Measurements from ENCODE around the gene FLNB. TPM values are rescaled to one million over a fixed set of nuclear protein-coding genes. Genes with fewer than 3 reads are reported as not detected.

FLNB gene
- total and polyA plus RNA-seq, 2 of the 13 experiments (the other 11 are each of a cell fraction or from before 2014, with no cell fraction given) = 106 to 130 TPM

- TF ChIP-seq NR2F2 (IDR thresholded peaks at IDR 0.05; ENCODE audit: borderline replicate concordance, low read depth) (peak; percentile 76; the same call in 1 of the 2 replicates), RFXAP (CRISPR knock-in tag; IDR thresholded peaks at IDR 0.05; ENCODE audit: borderline replicate concordance) (peak; percentile 68), ASH2L (IDR thresholded peaks at IDR 0.05; ENCODE audit: insufficient read length, low read depth, low read length) (peak; percentile 83), SMARCC2 (IDR thresholded peaks at IDR 0.05) (no peak), CREM (IDR thresholded peaks at IDR 0.05) (peak; percentile 83), CREM (CRISPR knock-in tag; IDR thresholded peaks at IDR 0.05) (no peak), ZNF563 (CRISPR knock-in tag; IDR thresholded peaks at IDR 0.05) (no peak), ZMYM2 (CRISPR knock-in tag; IDR thresholded peaks at IDR 0.05) (0 out of 2 replicates have a peak, but pooled peaks have one; percentile 37), DNMT3B (CRISPR knock-in tag; conservative IDR thresholded peaks at IDR 0.05) (no peak), NRL (CRISPR knock-in tag; IDR thresholded peaks at IDR 0.05; ENCODE audit: borderline replicate concordance) (no peak), ZNF781 (CRISPR knock-in tag; IDR thresholded peaks at IDR 0.05; ENCODE audit: borderline replicate concordance, not compliant biosample characterization) (peak; percentile 49), KDM6A (CRISPR knock-in tag; IDR thresholded peaks at IDR 0.05; ENCODE audit: low read depth) (peak; percentile 84), HCFC1 (IDR thresholded peaks at IDR 0.05; ENCODE audit: low read depth, low read length) (no peak), UBTF (CRISPR knock-in tag; IDR thresholded peaks at IDR 0.05) (peak; percentile 48; the same call in 1 of the 2 replicates), KLF15 (CRISPR knock-in tag; IDR thresholded peaks at IDR 0.05; ENCODE audit: borderline replicate concordance) (peak; percentile 36; the same call in 1 of the 2 replicates)
- TF ChIP-seq, protein P1, sequence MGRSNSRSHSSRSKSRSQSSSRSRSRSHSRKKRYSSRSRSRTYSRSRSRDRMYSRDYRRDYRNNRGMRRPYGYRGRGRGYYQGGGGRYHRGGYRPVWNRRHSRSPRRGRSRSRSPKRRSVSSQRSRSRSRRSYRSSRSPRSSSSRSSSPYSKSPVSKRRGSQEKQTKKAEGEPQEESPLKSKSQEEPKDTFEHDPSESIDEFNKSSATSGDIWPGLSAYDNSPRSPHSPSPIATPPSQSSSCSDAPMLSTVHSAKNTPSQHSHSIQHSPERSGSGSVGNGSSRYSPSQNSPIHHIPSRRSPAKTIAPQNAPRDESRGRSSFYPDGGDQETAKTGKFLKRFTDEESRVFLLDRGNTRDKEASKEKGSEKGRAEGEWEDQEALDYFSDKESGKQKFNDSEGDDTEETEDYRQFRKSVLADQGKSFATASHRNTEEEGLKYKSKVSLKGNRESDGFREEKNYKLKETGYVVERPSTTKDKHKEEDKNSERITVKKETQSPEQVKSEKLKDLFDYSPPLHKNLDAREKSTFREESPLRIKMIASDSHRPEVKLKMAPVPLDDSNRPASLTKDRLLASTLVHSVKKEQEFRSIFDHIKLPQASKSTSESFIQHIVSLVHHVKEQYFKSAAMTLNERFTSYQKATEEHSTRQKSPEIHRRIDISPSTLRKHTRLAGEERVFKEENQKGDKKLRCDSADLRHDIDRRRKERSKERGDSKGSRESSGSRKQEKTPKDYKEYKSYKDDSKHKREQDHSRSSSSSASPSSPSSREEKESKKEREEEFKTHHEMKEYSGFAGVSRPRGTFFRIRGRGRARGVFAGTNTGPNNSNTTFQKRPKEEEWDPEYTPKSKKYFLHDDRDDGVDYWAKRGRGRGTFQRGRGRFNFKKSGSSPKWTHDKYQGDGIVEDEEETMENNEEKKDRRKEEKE (IDR thresholded peaks at IDR 0.05) = no peak
- TF ChIP-seq, protein P2, sequence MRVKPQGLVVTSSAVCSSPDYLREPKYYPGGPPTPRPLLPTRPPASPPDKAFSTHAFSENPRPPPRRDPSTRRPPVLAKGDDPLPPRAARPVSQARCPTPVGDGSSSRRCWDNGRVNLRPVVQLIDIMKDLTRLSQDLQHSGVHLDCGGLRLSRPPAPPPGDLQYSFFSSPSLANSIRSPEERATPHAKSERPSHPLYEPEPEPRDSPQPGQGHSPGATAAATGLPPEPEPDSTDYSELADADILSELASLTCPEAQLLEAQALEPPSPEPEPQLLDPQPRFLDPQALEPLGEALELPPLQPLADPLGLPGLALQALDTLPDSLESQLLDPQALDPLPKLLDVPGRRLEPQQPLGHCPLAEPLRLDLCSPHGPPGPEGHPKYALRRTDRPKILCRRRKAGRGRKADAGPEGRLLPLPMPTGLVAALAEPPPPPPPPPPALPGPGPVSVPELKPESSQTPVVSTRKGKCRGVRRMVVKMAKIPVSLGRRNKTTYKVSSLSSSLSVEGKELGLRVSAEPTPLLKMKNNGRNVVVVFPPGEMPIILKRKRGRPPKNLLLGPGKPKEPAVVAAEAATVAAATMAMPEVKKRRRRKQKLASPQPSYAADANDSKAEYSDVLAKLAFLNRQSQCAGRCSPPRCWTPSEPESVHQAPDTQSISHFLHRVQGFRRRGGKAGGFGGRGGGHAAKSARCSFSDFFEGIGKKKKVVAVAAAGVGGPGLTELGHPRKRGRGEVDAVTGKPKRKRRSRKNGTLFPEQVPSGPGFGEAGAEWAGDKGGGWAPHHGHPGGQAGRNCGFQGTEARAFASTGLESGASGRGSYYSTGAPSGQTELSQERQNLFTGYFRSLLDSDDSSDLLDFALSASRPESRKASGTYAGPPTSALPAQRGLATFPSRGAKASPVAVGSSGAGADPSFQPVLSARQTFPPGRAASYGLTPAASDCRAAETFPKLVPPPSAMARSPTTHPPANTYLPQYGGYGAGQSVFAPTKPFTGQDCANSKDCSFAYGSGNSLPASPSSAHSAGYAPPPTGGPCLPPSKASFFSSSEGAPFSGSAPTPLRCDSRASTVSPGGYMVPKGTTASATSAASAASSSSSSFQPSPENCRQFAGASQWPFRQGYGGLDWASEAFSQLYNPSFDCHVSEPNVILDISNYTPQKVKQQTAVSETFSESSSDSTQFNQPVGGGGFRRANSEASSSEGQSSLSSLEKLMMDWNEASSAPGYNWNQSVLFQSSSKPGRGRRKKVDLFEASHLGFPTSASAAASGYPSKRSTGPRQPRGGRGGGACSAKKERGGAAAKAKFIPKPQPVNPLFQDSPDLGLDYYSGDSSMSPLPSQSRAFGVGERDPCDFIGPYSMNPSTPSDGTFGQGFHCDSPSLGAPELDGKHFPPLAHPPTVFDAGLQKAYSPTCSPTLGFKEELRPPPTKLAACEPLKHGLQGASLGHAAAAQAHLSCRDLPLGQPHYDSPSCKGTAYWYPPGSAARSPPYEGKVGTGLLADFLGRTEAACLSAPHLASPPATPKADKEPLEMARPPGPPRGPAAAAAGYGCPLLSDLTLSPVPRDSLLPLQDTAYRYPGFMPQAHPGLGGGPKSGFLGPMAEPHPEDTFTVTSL (CRISPR knock-in tag; IDR thresholded peaks at IDR 0.05; ENCODE audit: borderline replicate concordance) = peak; percentile 93
These were observed 93.5 kb downstream of the FLNB start (continued) for GRCh38 chr3:58101499-58102389.
